ENCODE measurements around the gene PCDH8. TPM values are rescaled to one million over a fixed set of nuclear protein-coding genes. Genes with fewer than 3 reads are reported as not detected.
A peak's percentile ranks its signal among the peaks of the same experiment; 100 is the strongest.

Gene PCDH8
- total and polyA plus RNA-seq, 2 of the 13 experiments (the other 11 are each of a cell fraction or from before 2014, with no cell fraction given) = not detected

DNA sequence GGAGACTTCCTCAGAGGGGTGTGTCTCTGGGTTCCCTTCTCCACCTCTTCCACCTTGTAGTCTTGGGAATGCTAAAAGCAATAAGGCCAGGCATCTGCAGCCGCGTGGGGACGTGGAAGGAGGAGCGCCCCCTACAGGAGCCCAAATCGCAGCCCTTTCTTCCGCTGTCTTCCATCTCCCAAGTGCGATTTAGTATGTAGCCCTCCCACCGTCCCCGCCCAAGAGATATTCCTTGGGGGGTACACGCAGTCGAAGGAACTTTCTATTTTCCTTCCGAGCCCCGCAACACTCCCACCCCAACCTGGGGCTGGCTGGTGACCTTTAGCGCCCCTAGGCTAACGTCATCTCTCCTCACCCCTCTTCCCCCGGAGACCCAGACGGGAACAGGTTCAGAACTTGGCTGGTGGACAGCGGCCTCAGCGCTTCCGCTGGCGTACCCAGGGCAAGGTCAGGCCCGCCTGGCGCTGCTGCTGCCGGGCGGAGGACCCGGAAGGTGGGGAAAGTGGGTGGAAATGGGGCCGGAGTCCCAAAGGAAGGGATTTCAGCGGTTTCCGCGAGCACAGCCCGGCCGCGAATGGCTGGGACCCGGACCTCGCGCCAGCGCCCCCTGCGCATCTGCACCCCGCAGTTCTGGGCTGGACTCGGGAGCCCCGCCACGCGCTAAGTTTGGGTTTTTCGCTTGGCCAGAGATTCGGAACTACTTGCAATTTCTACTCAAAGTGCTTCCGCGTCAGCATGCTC lies 2.1 kb upstream of the PCDH8 start (continued):
- TF ChIP-seq, protein P1, sequence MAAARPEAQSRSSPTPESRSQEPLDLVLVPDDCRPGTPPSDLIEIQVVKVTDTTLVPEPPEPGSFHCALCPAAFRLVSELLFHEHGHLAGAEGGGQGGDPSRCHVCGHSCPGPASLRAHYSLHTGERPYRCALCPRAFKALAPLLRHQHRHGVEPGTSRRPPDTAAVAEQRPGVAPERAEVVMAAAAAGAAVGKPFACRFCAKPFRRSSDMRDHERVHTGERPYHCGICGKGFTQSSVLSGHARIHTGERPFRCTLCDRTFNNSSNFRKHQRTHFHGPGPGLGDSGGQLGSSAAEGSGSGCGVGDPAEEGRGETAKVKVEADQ (CRISPR knock-in tag; IDR thresholded peaks at IDR 0.05; ENCODE audit: borderline replicate concordance) = peak; percentile 53; the same call in 1 of the 2 replicates
- TF ChIP-seq SALL1 (CRISPR knock-in tag; IDR thresholded peaks at IDR 0.05) = peak; percentile 95
- TF ChIP-seq, protein P2, sequence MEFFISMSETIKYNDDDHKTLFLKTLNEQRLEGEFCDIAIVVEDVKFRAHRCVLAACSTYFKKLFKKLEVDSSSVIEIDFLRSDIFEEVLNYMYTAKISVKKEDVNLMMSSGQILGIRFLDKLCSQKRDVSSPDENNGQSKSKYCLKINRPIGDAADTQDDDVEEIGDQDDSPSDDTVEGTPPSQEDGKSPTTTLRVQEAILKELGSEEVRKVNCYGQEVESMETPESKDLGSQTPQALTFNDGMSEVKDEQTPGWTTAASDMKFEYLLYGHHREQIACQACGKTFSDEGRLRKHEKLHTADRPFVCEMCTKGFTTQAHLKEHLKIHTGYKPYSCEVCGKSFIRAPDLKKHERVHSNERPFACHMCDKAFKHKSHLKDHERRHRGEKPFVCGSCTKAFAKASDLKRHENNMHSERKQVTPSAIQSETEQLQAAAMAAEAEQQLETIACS (CRISPR knock-in tag; IDR thresholded peaks at IDR 0.05) = 0 out of 2 replicates have a peak, but pooled peaks have one; percentile 35
- TF ChIP-seq, protein P3, sequence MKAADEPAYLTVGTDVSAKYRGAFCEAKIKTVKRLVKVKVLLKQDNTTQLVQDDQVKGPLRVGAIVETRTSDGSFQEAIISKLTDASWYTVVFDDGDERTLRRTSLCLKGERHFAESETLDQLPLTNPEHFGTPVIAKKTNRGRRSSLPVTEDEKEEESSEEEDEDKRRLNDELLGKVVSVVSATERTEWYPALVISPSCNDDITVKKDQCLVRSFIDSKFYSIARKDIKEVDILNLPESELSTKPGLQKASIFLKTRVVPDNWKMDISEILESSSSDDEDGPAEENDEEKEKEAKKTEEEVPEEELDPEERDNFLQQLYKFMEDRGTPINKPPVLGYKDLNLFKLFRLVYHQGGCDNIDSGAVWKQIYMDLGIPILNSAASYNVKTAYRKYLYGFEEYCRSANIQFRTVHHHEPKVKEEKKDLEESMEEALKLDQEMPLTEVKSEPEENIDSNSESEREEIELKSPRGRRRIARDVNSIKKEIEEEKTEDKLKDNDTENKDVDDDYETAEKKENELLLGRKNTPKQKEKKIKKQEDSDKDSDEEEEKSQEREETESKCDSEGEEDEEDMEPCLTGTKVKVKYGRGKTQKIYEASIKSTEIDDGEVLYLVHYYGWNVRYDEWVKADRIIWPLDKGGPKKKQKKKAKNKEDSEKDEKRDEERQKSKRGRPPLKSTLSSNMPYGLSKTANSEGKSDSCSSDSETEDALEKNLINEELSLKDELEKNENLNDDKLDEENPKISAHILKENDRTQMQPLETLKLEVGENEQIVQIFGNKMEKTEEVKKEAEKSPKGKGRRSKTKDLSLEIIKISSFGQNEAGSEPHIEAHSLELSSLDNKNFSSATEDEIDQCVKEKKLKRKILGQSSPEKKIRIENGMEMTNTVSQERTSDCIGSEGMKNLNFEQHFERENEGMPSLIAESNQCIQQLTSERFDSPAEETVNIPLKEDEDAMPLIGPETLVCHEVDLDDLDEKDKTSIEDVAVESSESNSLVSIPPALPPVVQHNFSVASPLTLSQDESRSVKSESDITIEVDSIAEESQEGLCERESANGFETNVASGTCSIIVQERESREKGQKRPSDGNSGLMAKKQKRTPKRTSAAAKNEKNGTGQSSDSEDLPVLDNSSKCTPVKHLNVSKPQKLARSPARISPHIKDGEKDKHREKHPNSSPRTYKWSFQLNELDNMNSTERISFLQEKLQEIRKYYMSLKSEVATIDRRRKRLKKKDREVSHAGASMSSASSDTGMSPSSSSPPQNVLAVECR (CRISPR knock-in tag; IDR thresholded peaks at IDR 0.05; ENCODE audit: borderline replicate concordance) = peak; percentile 72; the same call in 1 of the 2 replicates
- TF ChIP-seq MAZ (IDR thresholded peaks at IDR 0.05; ENCODE audit: borderline replicate concordance, low read depth, low read length) = no peak
- peak; percentile 34; the same call in 1 of the 2 replicates for TF ChIP-seq MAZ (CRISPR knock-in tag; IDR thresholded peaks at IDR 0.05; ENCODE audit: low read depth)
- TF ChIP-seq NFKB2 (CRISPR knock-in tag; IDR thresholded peaks at IDR 0.05; ENCODE audit: borderline replicate concordance) = peak; percentile 96
- peak; percentile 71; the same call in 1 of the 2 replicates for TF ChIP-seq ZNF30 (CRISPR knock-in tag; IDR thresholded peaks at IDR 0.05)
- 0 out of 2 replicates have a peak, but pooled peaks have one; percentile 43 for TF ChIP-seq ZNF782 (CRISPR knock-in tag; IDR thresholded peaks at IDR 0.05; ENCODE audit: borderline replicate concordance)
- peak; percentile 54; the same call in 1 of the 2 replicates for TF ChIP-seq YEATS2 (CRISPR knock-in tag; IDR thresholded peaks at IDR 0.05; ENCODE audit: borderline replicate concordance)
- 0 out of 2 replicates have a peak, but pooled peaks have one; percentile 39 for TF ChIP-seq ZNF225 (CRISPR knock-in tag; IDR thresholded peaks at IDR 0.05)
- TF ChIP-seq KLF15 (CRISPR knock-in tag; IDR thresholded peaks at IDR 0.05; ENCODE audit: borderline replicate concordance) = no peak; the same call in 1 of the 2 replicates
- TF ChIP-seq KLF9 (CRISPR knock-in tag; IDR thresholded peaks at IDR 0.05; ENCODE audit: low read depth) = no peak
- TF ChIP-seq, protein P4, sequence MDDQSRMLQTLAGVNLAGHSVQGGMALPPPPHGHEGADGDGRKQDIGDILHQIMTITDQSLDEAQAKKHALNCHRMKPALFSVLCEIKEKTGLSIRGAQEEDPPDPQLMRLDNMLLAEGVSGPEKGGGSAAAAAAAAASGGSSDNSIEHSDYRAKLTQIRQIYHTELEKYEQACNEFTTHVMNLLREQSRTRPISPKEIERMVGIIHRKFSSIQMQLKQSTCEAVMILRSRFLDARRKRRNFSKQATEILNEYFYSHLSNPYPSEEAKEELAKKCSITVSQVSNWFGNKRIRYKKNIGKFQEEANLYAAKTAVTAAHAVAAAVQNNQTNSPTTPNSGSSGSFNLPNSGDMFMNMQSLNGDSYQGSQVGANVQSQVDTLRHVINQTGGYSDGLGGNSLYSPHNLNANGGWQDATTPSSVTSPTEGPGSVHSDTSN (CRISPR knock-in tag; IDR thresholded peaks at IDR 0.05; ENCODE audit: borderline replicate concordance) = 0 out of 2 replicates have a peak, but pooled peaks have one; percentile 76
- no peak for TF ChIP-seq ZNF510 (CRISPR knock-in tag; IDR thresholded peaks at IDR 0.05; ENCODE audit: low read depth)
- TF ChIP-seq, protein P5, sequence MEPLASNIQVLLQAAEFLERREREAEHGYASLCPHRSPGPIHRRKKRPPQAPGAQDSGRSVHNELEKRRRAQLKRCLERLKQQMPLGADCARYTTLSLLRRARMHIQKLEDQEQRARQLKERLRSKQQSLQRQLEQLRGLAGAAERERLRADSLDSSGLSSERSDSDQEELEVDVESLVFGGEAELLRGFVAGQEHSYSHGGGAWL (CRISPR knock-in tag; IDR thresholded peaks at IDR 0.05) = peak; percentile 64; the same call in 1 of the 2 replicates
- TF ChIP-seq, protein P6, sequence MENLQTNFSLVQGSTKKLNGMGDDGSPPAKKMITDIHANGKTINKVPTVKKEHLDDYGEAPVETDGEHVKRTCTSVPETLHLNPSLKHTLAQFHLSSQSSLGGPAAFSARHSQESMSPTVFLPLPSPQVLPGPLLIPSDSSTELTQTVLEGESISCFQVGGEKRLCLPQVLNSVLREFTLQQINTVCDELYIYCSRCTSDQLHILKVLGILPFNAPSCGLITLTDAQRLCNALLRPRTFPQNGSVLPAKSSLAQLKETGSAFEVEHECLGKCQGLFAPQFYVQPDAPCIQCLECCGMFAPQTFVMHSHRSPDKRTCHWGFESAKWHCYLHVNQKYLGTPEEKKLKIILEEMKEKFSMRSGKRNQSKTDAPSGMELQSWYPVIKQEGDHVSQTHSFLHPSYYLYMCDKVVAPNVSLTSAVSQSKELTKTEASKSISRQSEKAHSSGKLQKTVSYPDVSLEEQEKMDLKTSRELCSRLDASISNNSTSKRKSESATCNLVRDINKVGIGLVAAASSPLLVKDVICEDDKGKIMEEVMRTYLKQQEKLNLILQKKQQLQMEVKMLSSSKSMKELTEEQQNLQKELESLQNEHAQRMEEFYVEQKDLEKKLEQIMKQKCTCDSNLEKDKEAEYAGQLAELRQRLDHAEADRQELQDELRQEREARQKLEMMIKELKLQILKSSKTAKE (CRISPR knock-in tag; IDR thresholded peaks at IDR 0.05; ENCODE audit: borderline replicate concordance) = 0 out of 2 replicates have a peak, but pooled peaks have one; percentile 44
